ENCODE measurements around the gene ASRGL1.

Gene ASRGL1

GRCh38 chr11:62416596-62416995, 79.3 kb downstream of the ASRGL1 start:
- Histone ChIP-seq H3K4me1 (ENCODE audit: insufficient read depth, low read length, poor library complexity, severe bottlenecking) (no peaks in the 10 kb centered on the region), H3K9ac (ENCODE audit: low read depth, low read length, poor library complexity, severe bottlenecking) (no peak overlapping the region), H3K4me3 (ENCODE audit: low read length, poor library complexity, severe bottlenecking) (no peak overlapping the region), H3K9me3 (ENCODE audit: insufficient read depth, low read depth, low read length) (no peaks in the 10 kb centered on the region), H3K9me2 (replicated peaks; ENCODE audit: low read depth, low read length) (no peaks in the 10 kb centered on the region), H3K27me3 (ENCODE audit: insufficient read depth, low read length, poor library complexity, severe bottlenecking) (no peaks in the 10 kb centered on the region), H3F3A (ENCODE audit: low read depth) (no peaks in the 10 kb centered on the region), H4K20me1 (ENCODE audit: insufficient read depth, low read length, poor library complexity, severe bottlenecking) (no peaks in the 10 kb centered on the region), H3K79me2 (ENCODE audit: insufficient read depth, low read length) (no peaks in the 10 kb centered on the region), H3K4me2 (ENCODE audit: low read depth, low read length, poor library complexity, severe bottlenecking) (no peak overlapping the region), H2AFZ (ENCODE audit: low read length) (no peak overlapping the region), H3K36me3 (ENCODE audit: insufficient read depth, low read length) (no peaks in the 10 kb centered on the region)
- TF ChIP-seq EZH2phosphoT487 (IDR thresholded peaks at IDR 0.05; ENCODE audit: borderline replicate concordance) (no peak), CTCF (conservative IDR thresholded peaks at IDR 0.05; ENCODE audit: low read length) (no peak)

DNA sequence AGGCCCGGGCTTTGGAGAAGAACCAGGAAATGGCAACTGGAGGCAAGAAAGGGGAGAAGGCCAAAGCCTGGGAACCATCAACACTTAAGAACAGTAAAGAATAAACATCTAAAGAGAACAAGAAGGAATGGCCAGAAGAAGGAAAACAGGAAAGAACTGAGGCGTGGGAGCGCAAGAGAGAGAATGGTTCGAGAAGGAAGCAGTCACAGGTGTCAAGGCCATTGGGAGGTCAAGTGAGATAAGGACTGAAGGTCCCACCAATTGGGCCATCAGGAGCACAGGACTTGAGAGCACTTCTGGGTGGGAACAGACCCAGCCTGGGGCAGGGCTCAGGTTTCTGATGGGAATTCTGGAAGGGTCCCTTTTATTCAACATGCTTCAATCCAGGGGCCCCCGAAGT, 80.9 kb downstream of the ASRGL1 start:
- no peak overlapping the region for H3K4me3 ChIP-seq (ENCODE audit: low read length, poor library complexity, severe bottlenecking)
- no peaks in the 10 kb centered on the region for H3K27me3 ChIP-seq (ENCODE audit: insufficient read depth, low read length, poor library complexity, severe bottlenecking)
- H3K4me1 ChIP-seq (ENCODE audit: insufficient read depth, low read length, poor library complexity, severe bottlenecking), result no peaks in the 10 kb centered on the region

GRCh38 chr11:62418733-62419132, 81.5 kb downstream of the ASRGL1 start, which contains the start of gene SCGB1A1:
SCGB1A1 (plus strand) TSS chr11:62419033; CDS start chr11:62419096, 63 bp downstream.
- no peaks in the 10 kb centered on the region for H3K79me2 ChIP-seq (ENCODE audit: insufficient read depth, low read length)
- no peaks in the 10 kb centered on the region for H4K20me1 ChIP-seq (ENCODE audit: insufficient read depth, low read length, poor library complexity, severe bottlenecking)
- H3K4me3 ChIP-seq (ENCODE audit: low read length, poor library complexity, severe bottlenecking), result no peak within 1 kb of the TSS
- H3K4me1 ChIP-seq (ENCODE audit: insufficient read depth, low read length, poor library complexity, severe bottlenecking), result no peaks in the 10 kb centered on the region
- no peak within 1 kb of the TSS for H3K9ac ChIP-seq (ENCODE audit: low read depth, low read length, poor library complexity, severe bottlenecking)
- no peaks in the 10 kb centered on the region for H3K9me3 ChIP-seq (ENCODE audit: insufficient read depth, low read depth, low read length)
- H3K9me2 ChIP-seq (replicated peaks; ENCODE audit: low read depth, low read length), result no peaks in the 10 kb centered on the region
- no peak for TF ChIP-seq EZH2phosphoT487 (IDR thresholded peaks at IDR 0.05; ENCODE audit: borderline replicate concordance)
- no peak for TF ChIP-seq CTCF (conservative IDR thresholded peaks at IDR 0.05; ENCODE audit: low read length)
- no peaks in the 10 kb centered on the region for H3F3A ChIP-seq (ENCODE audit: low read depth)
- H2AFZ ChIP-seq (ENCODE audit: low read length), result no peak within 1 kb of the TSS
- H3K4me2 ChIP-seq (ENCODE audit: low read depth, low read length, poor library complexity, severe bottlenecking), result no peak within 1 kb of the TSS
- no peaks in the 10 kb centered on the region for H3K36me3 ChIP-seq (ENCODE audit: insufficient read depth, low read length)
- no peaks in the 10 kb centered on the region for H3K27me3 ChIP-seq (ENCODE audit: insufficient read depth, low read length, poor library complexity, severe bottlenecking)

More for the DNA sequence above, 80.9 kb downstream of the ASRGL1 start:
- no peak overlapping the region for H2AFZ ChIP-seq (ENCODE audit: low read length)
- no peak for TF ChIP-seq CTCF (conservative IDR thresholded peaks at IDR 0.05; ENCODE audit: low read length)
- no peak for TF ChIP-seq EZH2phosphoT487 (IDR thresholded peaks at IDR 0.05; ENCODE audit: borderline replicate concordance)
- no peaks in the 10 kb centered on the region for H3K9me3 ChIP-seq (ENCODE audit: insufficient read depth, low read depth, low read length)
- no peaks in the 10 kb centered on the region for H3K36me3 ChIP-seq (ENCODE audit: insufficient read depth, low read length)
- no peaks in the 10 kb centered on the region for H3F3A ChIP-seq (ENCODE audit: low read depth)
- H3K4me2 ChIP-seq (ENCODE audit: low read depth, low read length, poor library complexity, severe bottlenecking), result no peak overlapping the region
- H4K20me1 ChIP-seq (ENCODE audit: insufficient read depth, low read length, poor library complexity, severe bottlenecking), result no peaks in the 10 kb centered on the region
- H3K9me2 ChIP-seq (replicated peaks; ENCODE audit: low read depth, low read length), result no peaks in the 10 kb centered on the region
- no peaks in the 10 kb centered on the region for H3K79me2 ChIP-seq (ENCODE audit: insufficient read depth, low read length)
- H3K9ac ChIP-seq (ENCODE audit: low read depth, low read length, poor library complexity, severe bottlenecking), result no peak overlapping the region
